GM12865 (cell line): ENCODE measurements around the gene AFTPH.

ENCODE experiments used
- DNase-seq: peaks from one replicate; pipeline ENCODE4 v3.0.0; 2010; ENCODE audit warnings: low read depth
- H3K4me3 ChIP-seq: 2 replicates; pipeline ENCODE4 v1.5.1; 2011; ENCODE audit warnings: mild to moderate bottlenecking, low read depth, low read length, control low read depth
- TF ChIP-seq, protein P1 (sequence below): IDR thresholded peaks from 2 replicates; pipeline ENCODE4 v1.5.1; 2011; ENCODE audit warnings: low read length, control low read depth, low read depth, inconsistent platforms; ENCODE audit not compliant: insufficient read depth; ENCODE audit errors: missing control alignments

The AFTPH gene

GRCh38 chr2:64498438-64498837, 25.7 kb upstream of the AFTPH start:
- TF ChIP-seq, protein P1, sequence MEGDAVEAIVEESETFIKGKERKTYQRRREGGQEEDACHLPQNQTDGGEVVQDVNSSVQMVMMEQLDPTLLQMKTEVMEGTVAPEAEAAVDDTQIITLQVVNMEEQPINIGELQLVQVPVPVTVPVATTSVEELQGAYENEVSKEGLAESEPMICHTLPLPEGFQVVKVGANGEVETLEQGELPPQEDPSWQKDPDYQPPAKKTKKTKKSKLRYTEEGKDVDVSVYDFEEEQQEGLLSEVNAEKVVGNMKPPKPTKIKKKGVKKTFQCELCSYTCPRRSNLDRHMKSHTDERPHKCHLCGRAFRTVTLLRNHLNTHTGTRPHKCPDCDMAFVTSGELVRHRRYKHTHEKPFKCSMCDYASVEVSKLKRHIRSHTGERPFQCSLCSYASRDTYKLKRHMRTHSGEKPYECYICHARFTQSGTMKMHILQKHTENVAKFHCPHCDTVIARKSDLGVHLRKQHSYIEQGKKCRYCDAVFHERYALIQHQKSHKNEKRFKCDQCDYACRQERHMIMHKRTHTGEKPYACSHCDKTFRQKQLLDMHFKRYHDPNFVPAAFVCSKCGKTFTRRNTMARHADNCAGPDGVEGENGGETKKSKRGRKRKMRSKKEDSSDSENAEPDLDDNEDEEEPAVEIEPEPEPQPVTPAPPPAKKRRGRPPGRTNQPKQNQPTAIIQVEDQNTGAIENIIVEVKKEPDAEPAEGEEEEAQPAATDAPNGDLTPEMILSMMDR = no peak
- no peak for DNase-seq
- H3K4me3 ChIP-seq = no peak overlapping the region

DNA sequence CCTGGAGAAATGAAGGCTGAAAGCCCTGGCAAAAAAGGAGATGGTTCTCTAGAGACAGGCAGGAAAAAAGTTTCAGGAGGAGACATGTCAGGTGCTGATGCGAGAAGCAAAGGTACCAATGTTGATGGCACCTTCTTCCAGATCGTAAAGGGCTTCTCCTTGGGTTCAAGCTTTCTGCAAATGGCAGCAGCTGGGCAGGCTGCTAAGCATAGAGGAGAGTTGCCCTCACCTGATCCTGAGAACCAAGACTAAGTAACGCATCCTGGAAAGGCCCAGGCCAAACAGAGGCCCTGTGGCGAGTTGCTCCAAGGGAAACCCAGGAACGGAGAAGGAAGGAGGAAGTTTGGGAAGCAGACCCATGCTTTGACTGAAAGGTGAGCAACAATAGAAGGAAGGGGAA, 23.6 kb upstream of the AFTPH start:
- TF ChIP-seq, protein P1 = no peak
- DNase-seq = no peak
- no peak overlapping the region for H3K4me3 ChIP-seq

GRCh38 chr2:64501946-64502345, 22.2 kb upstream of the AFTPH start:
- DNase-seq = no peak
- TF ChIP-seq, protein P1 = no peak
- no peak overlapping the region for H3K4me3 ChIP-seq

GRCh38 chr2:64502860-64503259, 21.3 kb upstream of the AFTPH start:
- TF ChIP-seq, protein P1 = no peak
- H3K4me3 ChIP-seq = no peak overlapping the region
- no peak for DNase-seq

DNA sequence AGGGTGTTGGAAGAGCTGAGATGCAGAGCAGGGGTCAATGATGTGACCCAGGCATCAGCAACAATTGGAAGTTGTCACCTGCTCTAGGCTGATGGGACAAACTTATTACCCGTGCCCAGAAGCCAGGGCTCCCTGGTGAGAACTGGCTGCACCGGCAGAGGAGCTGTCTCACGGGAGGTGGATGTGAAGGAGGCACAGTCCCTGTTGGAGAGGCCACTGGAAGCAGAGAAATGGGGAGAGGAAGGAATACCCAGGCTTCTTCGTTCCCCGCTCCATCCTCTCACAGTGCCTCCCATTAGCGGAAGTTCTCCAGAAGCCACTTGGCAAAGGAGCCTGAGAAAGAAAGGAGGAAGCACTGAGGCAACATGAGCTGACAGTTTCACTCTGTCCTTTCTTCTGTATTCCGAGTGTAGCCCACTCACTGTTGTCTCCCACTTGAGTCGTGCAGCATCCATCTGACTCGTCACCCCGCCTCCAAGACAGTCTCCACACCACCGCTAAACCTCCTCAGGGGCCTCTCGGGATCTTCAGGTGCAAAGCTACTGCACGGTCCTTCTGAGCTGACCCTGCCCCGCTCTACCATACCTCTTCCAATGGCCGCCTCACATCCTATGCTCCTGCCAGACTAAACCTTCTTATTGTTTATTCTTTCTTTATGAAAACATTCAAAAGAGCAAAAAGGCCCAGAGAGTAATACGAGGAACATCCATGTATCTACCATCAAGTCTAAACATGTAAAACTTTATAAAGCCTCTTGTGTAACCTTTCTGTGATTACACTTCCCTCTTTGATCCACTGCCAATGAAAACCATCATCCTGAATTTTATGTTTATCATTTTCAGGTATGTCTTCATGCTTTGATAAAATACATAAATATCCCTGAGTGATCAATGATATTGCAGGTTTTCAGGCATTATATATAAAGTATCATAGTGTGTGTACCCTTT, 19.1 kb upstream of the AFTPH start:
- no peak overlapping the region for H3K4me3 ChIP-seq
- no peak for DNase-seq

GRCh38 chr2:64506686-64507085, 17.4 kb upstream of the AFTPH start:
- H3K4me3 ChIP-seq = no peak overlapping the region
- TF ChIP-seq, protein P1 = no peak
- DNase-seq = no peak

More for the DNA sequence above, 19.1 kb upstream of the AFTPH start:
- TF ChIP-seq, protein P1 = no peak
